SK-N-SH (cell line): ENCODE data around the gene FNDC3B. TPM values are rescaled to one million over a fixed set of nuclear protein-coding genes. Genes with fewer than 3 reads are reported as not detected.

Source experiments
- CTCF ChIA-PET: fragments of 300-600, 350-600 bp; formaldehyde crosslinking; extraction: SDS; loops from one replicate; lab custom pipeline; 2021; lab: Yijun Ruan, JAX
- POLR2A ChIA-PET: fragments of 350-600 bp; sonication (Branson Sonifier 250); formaldehyde crosslinking; extraction: SDS; loops from one replicate; lab custom pipeline; 2020; ENCODE audit warnings: antibody characterized with exemption, inconsistent platforms; lab: Yijun Ruan, JAX
- DNase-seq: peaks from one replicate; pipeline ENCODE4 v3.0.0; 2012
- H2AFZ ChIP-seq: fragments of 200-600 bp; sonication (generic); 2 replicates; pipeline ENCODE4 v1.8.1; 2016; ENCODE audit warnings: antibody characterized with exemption, mild to moderate bottlenecking, low read depth
- H3F3A ChIP-seq: fragments of 200-600 bp; sonication (generic); replicated peaks from 2 replicates; pipeline ENCODE3; 2016; ENCODE audit warnings: antibody characterized with exemption, mild to moderate bottlenecking; ENCODE audit not compliant: insufficient read depth
- H3K27ac ChIP-seq, 2 experiments: fragments of 200-500 bp in 1 of 2; fragments of 200-600 bp in 1 of 2; sonication (Bioruptor generic) in 1 of 2; sonication (generic), shearing (Covaris generic) in 1 of 2; 2 replicates each; pipeline versions ENCODE4 v1.5.1 to v1.6.1; 2014 to 2016; ENCODE audit warnings: low read depth in 2 of 2, inconsistent platforms in 1 of 2, low read length in 1 of 2, mild to moderate bottlenecking in 1 of 2, mixed read lengths in 1 of 2
- H3K27me3 ChIP-seq: fragments of 200-600 bp; sonication (generic), shearing (Covaris generic); 2 replicates; pipeline ENCODE4 v1.6.1; 2016; ENCODE audit warnings: mixed run types; ENCODE audit not compliant: insufficient read depth
- H3K36me3 ChIP-seq, 2 experiments: fragments of 200-500 bp in 1 of 2; fragments of 200-600 bp in 1 of 2; sonication (Bioruptor generic) in 1 of 2; sonication (generic) in 1 of 2; replicated peaks in 1 of 2; 2 replicates each; pipeline versions ENCODE3 to v1.5.1; 2014 to 2016; ENCODE audit warnings: low read length in 1 of 2, mild to moderate bottlenecking in 1 of 2; ENCODE audit not compliant: insufficient read depth in 2 of 2, control insufficient read depth in 1 of 2
- H3K4me1 ChIP-seq, 2 experiments: fragments of 200-500 bp in 1 of 2; fragments of 200-600 bp in 1 of 2; sonication (Bioruptor generic) in 1 of 2; sonication (generic), shearing (Covaris generic) in 1 of 2; 2 replicates each; pipeline versions ENCODE4 v1.5.1 to v1.6.1; 2014 to 2016; ENCODE audit warnings: low read depth in 1 of 2, low read length in 1 of 2, mixed run types in 1 of 2; ENCODE audit not compliant: insufficient read depth in 2 of 2, control insufficient read depth in 1 of 2
- H3K4me2 ChIP-seq: fragments of 200-600 bp; sonication (generic), shearing (Covaris generic); 2 replicates; pipeline ENCODE4 v1.6.1; 2017; ENCODE audit warnings: mixed run types
- H3K4me3 ChIP-seq, 2 experiments: fragments of 200-500 bp in 1 of 2; fragments of 200-600 bp in 1 of 2; sonication (Bioruptor generic) in 1 of 2; sonication (generic), shearing (Covaris generic) in 1 of 2; 2 replicates each; pipeline versions ENCODE4 v1.5.1 to v1.8.1; 2014 to 2016; ENCODE audit warnings: low read depth in 2 of 2, inconsistent platforms in 1 of 2, low read length in 1 of 2, mild to moderate bottlenecking in 1 of 2, mixed read lengths in 1 of 2, moderate library complexity in 1 of 2
- H3K79me2 ChIP-seq: fragments of 200-600 bp; sonication (generic); 2 replicates; pipeline ENCODE4 v1.8.1; 2017; ENCODE audit warnings: mild to moderate bottlenecking; ENCODE audit not compliant: insufficient read depth
- H3K9ac ChIP-seq: fragments of 200-600 bp; sonication (generic); 2 replicates; pipeline ENCODE4 v1.6.1; 2017; ENCODE audit warnings: mixed run types
- H3K9me2 ChIP-seq: fragments of 200-600 bp; sonication (generic); 2 replicates; pipeline ENCODE4 v1.6.1; 2017; ENCODE audit warnings: mixed run types
- H3K9me3 ChIP-seq: fragments of 200-600 bp; sonication (generic); 2 replicates; pipeline ENCODE4 v1.6.1; 2017; ENCODE audit warnings: mixed run types, mild to moderate bottlenecking, moderate library complexity
- H4K20me1 ChIP-seq: fragments of 200-600 bp; sonication (generic); 2 replicates; pipeline ENCODE4 v1.6.1; 2017; ENCODE audit warnings: mild to moderate bottlenecking, mixed run types; ENCODE audit not compliant: insufficient read depth
- CTCF ChIP-seq: fragments of 200-600 bp; sonication (generic); IDR thresholded peaks from 2 replicates; pipeline ENCODE4 v1.6.1; 2017; ENCODE audit warnings: antibody characterized with exemption, mild to moderate bottlenecking, moderate library complexity
- ELF1 ChIP-seq: IDR thresholded peaks from 2 replicates; pipeline ENCODE4 v1.4.0; 2012
- FOSL2 ChIP-seq: IDR thresholded peaks from 2 replicates; pipeline ENCODE4 v1.4.0; 2012; ENCODE audit warnings: low read depth, mild to moderate bottlenecking, moderate library complexity, borderline replicate concordance
- FOXJ3 ChIP-seq: sonication (generic); formaldehyde crosslinking; IDR thresholded peaks from 2 replicates; pipeline ENCODE4 v1.5.1; 2020; ENCODE audit warnings: mild to moderate bottlenecking, missing genetic modification reagents
- GATA2 ChIP-seq: sonication (generic); formaldehyde crosslinking; IDR thresholded peaks from 2 replicates; pipeline ENCODE4 v1.5.0; 2020; ENCODE audit warnings: mild to moderate bottlenecking, missing genetic modification reagents
- MAX ChIP-seq: IDR thresholded peaks from 2 replicates; pipeline ENCODE4 v1.4.0; 2012; ENCODE audit warnings: low read depth
- NRF1 ChIP-seq: IDR thresholded peaks from 2 replicates; pipeline ENCODE4 v1.6.1; 2012; ENCODE audit warnings: low read depth, mild to moderate bottlenecking, low read length
- POLR2AphosphoS5 ChIP-seq: IDR thresholded peaks from 2 replicates; pipeline ENCODE4 v1.6.1; 2012; ENCODE audit warnings: low read depth, low read length
- RFX5 ChIP-seq: IDR thresholded peaks from 2 replicates; pipeline ENCODE4 v1.6.1; 2012; ENCODE audit warnings: mild to moderate bottlenecking, improper control_type of control experiment, low read length
- SMC3 ChIP-seq: IDR thresholded peaks from 2 replicates; pipeline ENCODE4 v1.6.1; 2012; ENCODE audit warnings: low read depth, low read length, improper control_type of control experiment
- WGBS: methylation state at CpG from one replicate; pipeline ENCODE4 v1.1.6; 2017; ENCODE audit warnings: low lambda C conversion rate; 5-methylcytosine and 5-hydroxymethylcytosine counted together
- polyA plus RNA-seq, 3 experiments: library from polyadenylated mRNA; depleted of rRNA; stranded (reverse); fragments of >200 nt; gene quantifications; 2 replicates each; pipeline ENCODE4 v1.2.3, GENCODE V29; 2012

FNDC3B gene
- polyA plus RNA-seq, 1 of the 3 experiments (the other 2 are of a cell fraction) = 10.4 TPM

- Histone ChIP-seq H3K27ac (peak overlapping the region in 1 of 2 experiments; percentile 30; a peak in 1 of 4 replicates), H3K9ac (no peak overlapping the region), H3K4me2 (no peak overlapping the region), H3F3A (peaks cover 12% of the 10 kb centered on the region), H3K4me1 (peaks cover 2 to 4% of the 10 kb centered on the region in 2 experiments; a peak in 2 of 4 replicates), H2AFZ (no peak overlapping the region), H3K9me2 (no peaks in the 10 kb centered on the region), H3K4me3 (no peak overlapping the region), H3K79me2 (peaks cover 13% of the 10 kb centered on the region), H3K36me3 (peaks cover 2 to 26% of the 10 kb centered on the region in 2 experiments), H4K20me1 (peaks cover 8% of the 10 kb centered on the region; the same call in 1 of the 2 replicates), H3K9me3 (no peaks in the 10 kb centered on the region), H3K27me3 (no peaks in the 10 kb centered on the region)
- CTCF ChIA-PET = interaction anchor here (1.2 kb wide), 1 partner anchor 70 kb away, joined by 6 read pairs; no protein-coding TSS in a partner anchor
- no peak for DNase-seq
- POLR2A ChIA-PET = no interaction called here
- WGBS = 91% methylated on average over 5 of the region's 5 CpGs
- TF ChIP-seq SMC3 (no peak), POLR2AphosphoS5 (no peak), GATA2 (CRISPR knock-in tag) (no peak)
Observed at GRCh38 chr3:172391592-172392302, 352.4 kb downstream of the FNDC3B start.

GRCh38 chr3:172394692-172395091, 355.3 kb downstream of the FNDC3B start:
- TF ChIP-seq FOXJ3 (CRISPR knock-in tag) = no peak
- no peak for TF ChIP-seq GATA2 (CRISPR knock-in tag)
- no peak for TF ChIP-seq FOSL2
- TF ChIP-seq NRF1 = no peak
- no peak for TF ChIP-seq CTCF
- TF ChIP-seq RFX5 = no peak
- no peak for TF ChIP-seq ELF1
- no peak for TF ChIP-seq MAX
- H3K4me1 ChIP-seq = peaks cover 2 to 4% of the 10 kb centered on the region in 2 experiments; a peak in 2 of 4 replicates
- H3K79me2 ChIP-seq = peaks cover 5% of the 10 kb centered on the region; the same call in 1 of the 2 replicates
- peaks cover 8% of the 10 kb centered on the region; the same call in 1 of the 2 replicates for H4K20me1 ChIP-seq
- H3F3A ChIP-seq = peaks cover 10% of the 10 kb centered on the region
- no peak overlapping the region for H3K9ac ChIP-seq
- no peak overlapping the region for H2AFZ ChIP-seq
- no peaks in the 10 kb centered on the region for H3K9me2 ChIP-seq
- 95% methylated on average over 2 of the region's 2 CpGs for WGBS
- no peak overlapping the region for H3K4me2 ChIP-seq
- ChIA-PET POLR2A (no interaction called here), CTCF (no interaction called here)
- no peak overlapping the region for H3K4me3 ChIP-seq
- H3K27me3 ChIP-seq = no peaks in the 10 kb centered on the region
- no peak overlapping the region for H3K27ac ChIP-seq
- peaks cover 28 to 53% of the 10 kb centered on the region in 2 experiments for H3K36me3 ChIP-seq
- H3K9me3 ChIP-seq = no peaks in the 10 kb centered on the region
- no peak for DNase-seq
